ENCODE results near the gene PTPRK.
A peak's percentile ranks its signal among the peaks of the same experiment; 100 is the strongest.

The PTPRK gene

DNA sequence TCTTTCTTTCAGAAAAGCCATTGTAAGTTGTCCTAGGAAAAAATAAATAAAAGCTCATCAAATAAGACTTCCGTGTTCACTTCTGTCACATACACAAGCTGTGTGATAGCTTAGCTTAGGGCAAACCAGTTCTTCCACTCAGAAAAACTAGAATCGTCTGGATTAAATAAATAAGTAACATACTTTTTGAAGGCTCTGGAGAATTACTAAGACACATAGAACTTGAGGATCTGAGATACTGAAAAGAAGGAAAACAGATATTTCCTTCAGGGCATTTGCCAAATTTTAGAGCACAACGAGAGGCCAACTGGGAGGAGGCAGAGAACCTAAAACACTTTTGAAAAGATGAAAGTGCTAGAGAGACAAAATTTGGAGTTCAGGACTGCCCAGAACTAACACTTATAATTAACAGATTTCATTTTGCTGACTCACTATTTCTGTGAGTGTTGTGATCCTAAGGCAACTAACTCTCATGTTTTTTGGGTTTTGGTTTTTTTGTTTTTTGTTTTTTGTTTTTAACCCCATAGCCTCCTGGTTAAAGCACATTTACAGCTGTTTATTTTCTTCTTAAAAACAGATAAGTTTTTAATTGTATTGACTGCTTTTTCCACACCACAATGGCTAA is 580.8 kb downstream of the PTPRK start:
- DNase-seq (ENCODE audit: insufficient read length, low spot score) (no peak), FAIRE-seq (no peak)
- TF ChIP-seq, protein P1, sequence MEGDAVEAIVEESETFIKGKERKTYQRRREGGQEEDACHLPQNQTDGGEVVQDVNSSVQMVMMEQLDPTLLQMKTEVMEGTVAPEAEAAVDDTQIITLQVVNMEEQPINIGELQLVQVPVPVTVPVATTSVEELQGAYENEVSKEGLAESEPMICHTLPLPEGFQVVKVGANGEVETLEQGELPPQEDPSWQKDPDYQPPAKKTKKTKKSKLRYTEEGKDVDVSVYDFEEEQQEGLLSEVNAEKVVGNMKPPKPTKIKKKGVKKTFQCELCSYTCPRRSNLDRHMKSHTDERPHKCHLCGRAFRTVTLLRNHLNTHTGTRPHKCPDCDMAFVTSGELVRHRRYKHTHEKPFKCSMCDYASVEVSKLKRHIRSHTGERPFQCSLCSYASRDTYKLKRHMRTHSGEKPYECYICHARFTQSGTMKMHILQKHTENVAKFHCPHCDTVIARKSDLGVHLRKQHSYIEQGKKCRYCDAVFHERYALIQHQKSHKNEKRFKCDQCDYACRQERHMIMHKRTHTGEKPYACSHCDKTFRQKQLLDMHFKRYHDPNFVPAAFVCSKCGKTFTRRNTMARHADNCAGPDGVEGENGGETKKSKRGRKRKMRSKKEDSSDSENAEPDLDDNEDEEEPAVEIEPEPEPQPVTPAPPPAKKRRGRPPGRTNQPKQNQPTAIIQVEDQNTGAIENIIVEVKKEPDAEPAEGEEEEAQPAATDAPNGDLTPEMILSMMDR (IDR thresholded peaks at IDR 0.05; ENCODE audit: insufficient read depth, missing control alignments) = no peak

DNA sequence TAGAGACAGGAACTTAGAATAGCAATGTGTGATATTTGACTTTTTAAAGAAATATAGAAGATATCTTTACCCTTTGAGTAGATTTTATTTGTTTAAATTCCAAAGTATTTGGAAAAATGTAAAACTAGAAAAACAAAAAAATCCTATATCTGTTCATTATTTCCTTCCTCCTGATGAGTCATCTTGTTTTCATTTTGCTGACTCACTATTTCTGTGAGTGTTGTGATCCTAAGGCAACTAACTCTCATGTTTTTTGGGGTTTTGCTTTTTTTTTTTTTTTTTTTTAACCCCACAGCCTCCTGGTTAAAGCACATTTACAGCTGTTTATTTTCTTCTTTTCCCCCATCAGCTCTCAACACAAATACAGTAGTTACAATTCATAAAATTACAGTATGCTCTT is 581.7 kb downstream of the PTPRK start:
- TF ChIP-seq, protein P1 (IDR thresholded peaks at IDR 0.05; ENCODE audit: insufficient read depth, missing control alignments) = no peak
- DNase-seq (ENCODE audit: insufficient read length, low spot score) (no peak), FAIRE-seq (no peak)

DNA sequence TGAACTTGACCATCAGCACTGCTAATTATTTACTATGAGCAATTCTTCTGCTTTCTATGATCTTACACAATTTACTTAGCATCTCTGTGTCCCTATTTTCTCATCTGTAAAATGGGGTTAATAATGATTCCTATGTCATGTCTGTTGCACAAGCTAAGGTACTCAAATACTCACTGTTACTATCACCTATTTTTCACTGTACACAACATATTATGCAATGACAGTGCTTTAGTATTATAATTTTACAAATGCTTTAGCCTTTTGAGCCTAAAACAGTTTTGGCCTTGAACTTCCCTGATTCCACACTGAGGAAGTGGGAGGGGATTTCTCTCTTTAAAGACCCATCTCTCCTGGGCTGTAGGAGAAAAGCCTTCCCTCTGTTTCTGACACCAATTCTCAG is 582.7 kb downstream of the PTPRK start:
- TF ChIP-seq, protein P1 (IDR thresholded peaks at IDR 0.05; ENCODE audit: insufficient read depth, missing control alignments) = no peak
- FAIRE-seq (peak; percentile 56), DNase-seq (ENCODE audit: insufficient read length, low spot score) (no peak)

DNA sequence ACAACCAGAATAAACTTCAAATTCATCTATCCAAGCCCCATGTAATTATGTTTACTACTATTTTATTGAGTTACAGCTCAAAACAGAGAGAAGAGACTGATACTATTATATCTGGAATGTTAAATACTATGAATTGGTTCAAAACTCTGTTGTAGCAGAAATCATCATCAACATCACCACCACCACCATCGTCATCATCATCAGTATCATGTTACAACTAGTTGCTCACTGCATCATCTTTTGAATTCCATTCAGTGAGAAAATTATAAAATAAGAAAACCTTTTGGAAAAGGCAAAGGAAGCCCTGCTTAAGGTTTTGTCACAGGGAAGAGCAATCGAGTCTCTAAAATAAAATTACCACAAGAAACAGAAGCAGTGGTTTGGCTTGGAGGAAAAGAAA is 583.3 kb downstream of the PTPRK start:
- DNase-seq (ENCODE audit: insufficient read length, low spot score) = no peak
- FAIRE-seq = no peak
- TF ChIP-seq, protein P1 (IDR thresholded peaks at IDR 0.05; ENCODE audit: insufficient read depth, missing control alignments) = no peak

DNA sequence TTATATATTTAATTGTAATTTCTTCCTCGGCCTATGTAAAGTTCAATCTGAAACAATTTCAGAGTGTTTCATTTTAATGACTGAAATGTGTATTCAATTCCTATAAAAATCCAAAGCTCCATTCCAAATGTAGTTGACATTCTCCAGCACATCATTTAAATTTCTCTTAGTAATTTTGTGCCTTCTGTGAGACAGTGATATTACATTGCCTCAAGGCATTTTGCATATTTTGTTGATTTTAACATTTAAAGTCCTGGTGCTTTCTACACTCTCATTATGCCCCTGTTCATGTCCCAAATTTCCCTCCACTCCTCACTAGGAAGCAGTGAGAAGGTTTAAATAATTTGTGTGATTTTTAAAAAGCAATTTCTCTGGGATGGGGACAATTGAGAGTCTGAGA is 585.4 kb downstream of the PTPRK start:
- no peak for DNase-seq (ENCODE audit: insufficient read length, low spot score)
- no peak for FAIRE-seq
- TF ChIP-seq, protein P1 (IDR thresholded peaks at IDR 0.05; ENCODE audit: insufficient read depth, missing control alignments) = no peak

DNA sequence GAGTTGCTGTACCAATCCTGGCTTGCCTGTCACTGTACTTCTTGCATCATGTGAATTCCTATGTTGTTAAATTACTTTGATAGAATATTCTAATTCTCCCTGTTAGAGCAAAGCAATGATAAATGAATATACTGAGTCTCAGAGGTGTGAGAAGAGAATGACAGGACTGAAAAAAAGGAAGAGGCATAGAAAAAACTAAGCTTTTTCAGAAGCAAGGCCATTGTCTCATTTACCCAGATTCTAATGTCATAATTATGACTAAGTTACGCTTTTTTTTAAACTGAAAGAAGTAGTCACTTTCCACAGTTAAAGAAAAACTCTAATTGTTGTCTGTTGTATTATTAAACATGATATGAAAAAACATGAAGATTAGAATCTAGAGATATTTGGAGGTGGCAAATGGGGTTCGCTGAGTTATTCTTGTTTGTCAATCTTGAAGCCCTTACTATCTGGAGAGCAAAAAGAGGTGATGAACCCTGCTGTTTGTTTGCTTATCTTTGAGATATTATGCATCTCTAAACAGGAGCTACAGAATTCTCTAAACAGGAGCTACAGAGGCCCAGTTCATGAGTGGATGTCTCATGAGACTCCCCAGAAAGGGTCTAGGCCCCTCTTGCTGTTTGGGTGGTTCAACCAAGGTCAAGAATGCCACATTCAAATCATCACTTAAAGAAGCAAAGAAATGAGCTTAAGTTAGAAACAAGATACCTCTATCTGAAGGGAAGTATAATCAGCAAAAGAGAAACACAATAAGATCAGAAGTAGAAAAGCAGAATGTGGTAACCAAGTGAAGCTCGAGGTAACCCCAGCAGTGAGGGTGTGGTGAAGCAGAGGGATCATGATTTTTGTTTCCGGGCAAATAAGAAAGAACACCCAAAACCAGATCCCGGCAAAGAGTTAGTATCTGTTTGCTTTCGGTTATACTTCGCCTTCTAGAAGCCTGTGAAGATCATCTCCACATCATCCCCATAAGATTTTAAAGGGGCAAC is 586.3 kb downstream of the PTPRK start:
- FAIRE-seq = no peak
- TF ChIP-seq, protein P1 (IDR thresholded peaks at IDR 0.05; ENCODE audit: insufficient read depth, missing control alignments) = no peak
- DNase-seq (ENCODE audit: insufficient read length, low spot score) = no peak

DNA sequence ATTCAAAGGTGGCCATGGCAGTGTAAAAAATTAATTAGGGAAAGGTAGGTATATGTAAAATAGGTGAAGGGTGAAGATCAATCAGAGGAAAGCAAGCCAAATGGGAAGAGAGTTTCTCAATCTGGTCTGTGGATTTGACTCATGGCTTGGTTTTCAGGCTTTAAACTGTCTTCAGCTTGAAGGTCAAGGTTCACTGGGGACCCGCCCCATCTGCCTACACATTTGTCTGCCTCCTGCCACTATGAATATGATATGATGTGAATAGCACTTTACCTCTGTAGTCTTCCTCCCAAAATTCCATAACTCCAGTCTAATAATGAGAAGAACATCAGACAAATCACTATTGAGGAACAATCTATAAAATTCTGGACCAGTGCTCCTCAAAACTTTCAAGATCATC is 587.3 kb downstream of the PTPRK start:
- TF ChIP-seq, protein P1 (IDR thresholded peaks at IDR 0.05; ENCODE audit: insufficient read depth, missing control alignments) = no peak
- no peak for FAIRE-seq
- no peak for DNase-seq (ENCODE audit: insufficient read length, low spot score)
